Measurements from ENCODE around the gene FOXD1. TPM values are rescaled to one million over a fixed set of nuclear protein-coding genes. Genes with fewer than 3 reads are reported as not detected.
"Not testable (repeated sequence)": the region's sequence is repeated elsewhere in the genome, so short reads cannot be mapped to it uniquely, and the experiment has no call there.

FOXD1 gene
- total RNA-seq, 4 donors from 2014 or later: not detected

- intact Hi-C loops (cut with DNase I; ENCODE audit: low total_unique reads): no loop called here
- Histone ChIP-seq H3K27ac (no peak overlapping the region), H3K27me3 (peaks cover 38% of the 10 kb centered on the region), H3K4me1 (no peaks in the 10 kb centered on the region), H3K9me3 (no peaks in the 10 kb centered on the region), H3K36me3 (no peaks in the 10 kb centered on the region), H3K4me3 (no peak overlapping the region)
- no peak for DNase-seq
- WGBS, 2 donors (ENCODE audit: low coverage in 1 of 2): 66 to 70% methylated on average over 4 of the region's 4 CpGs
- TF ChIP-seq POLR2A (IDR thresholded peaks at IDR 0.05): no peak
- no peak for TF ChIP-seq CTCF (IDR thresholded peaks at IDR 0.05)
- TF ChIP-seq POLR2AphosphoS5 (IDR thresholded peaks at IDR 0.05): no peak
- no peak for TF ChIP-seq EP300 (IDR thresholded peaks at IDR 0.05; ENCODE audit: low read depth)
- in situ Hi-C loops (cut with MboI; ENCODE audit: low pct_ligation_motif_present in 1 of 4, low pct_unique_long_range_greater_than_20kb in 1 of 4, low sequenced_read_pairs in 3 of 4): no loop called here
These were observed 39.2 kb upstream of the FOXD1 start for GRCh38 chr5:73487815-73488214.

GRCh38 chr5:73487257-73487656 is 38.7 kb upstream of the FOXD1 start:
- H3K9me3 ChIP-seq; H3K4me3 ChIP-seq; DNase-seq; H3K4me1 ChIP-seq; in situ Hi-C loops (cut with MboI; ENCODE audit: low pct_ligation_motif_present in 1 of 4, low pct_unique_long_range_greater_than_20kb in 1 of 4, low sequenced_read_pairs in 3 of 4); intact Hi-C loops (cut with DNase I; ENCODE audit: low total_unique reads); H3K27ac ChIP-seq; H3K36me3 ChIP-seq: not testable (repeated sequence)
- H3K27me3 ChIP-seq: peaks cover 34% of the 10 kb centered on the region
- 68% methylated on average over 4 of the region's 4 CpGs; no CpG with 5 or more reads in 1 of the 2 donors for WGBS, 2 donors (ENCODE audit: low coverage in 1 of 2)

GRCh38 chr5:73486119-73486899 is 37.7 kb upstream of the FOXD1 start:
- in situ Hi-C loops (cut with MboI; ENCODE audit: low pct_ligation_motif_present in 1 of 4, low pct_unique_long_range_greater_than_20kb in 1 of 4, low sequenced_read_pairs in 3 of 4): no loop called here
- no peak for TF ChIP-seq CTCF (IDR thresholded peaks at IDR 0.05)
- no peak for TF ChIP-seq POLR2AphosphoS5 (IDR thresholded peaks at IDR 0.05)
- no peak for TF ChIP-seq POLR2A (IDR thresholded peaks at IDR 0.05)
- no peak for TF ChIP-seq EP300 (IDR thresholded peaks at IDR 0.05; ENCODE audit: low read depth)
- H3K27ac ChIP-seq: no peak overlapping the region

GRCh38 chr5:73485715-73486114 is 37.1 kb upstream of the FOXD1 start:
- Histone ChIP-seq H3K27me3 (peaks cover 31% of the 10 kb centered on the region), H3K4me1 (no peaks in the 10 kb centered on the region), H3K4me3 (no peak overlapping the region), H3K9me3 (no peaks in the 10 kb centered on the region), H3K27ac (no peak overlapping the region), H3K36me3 (no peaks in the 10 kb centered on the region)
- in situ Hi-C loops (cut with MboI; ENCODE audit: low pct_ligation_motif_present in 1 of 4, low pct_unique_long_range_greater_than_20kb in 1 of 4, low sequenced_read_pairs in 3 of 4): no loop called here
- intact Hi-C loops (cut with DNase I; ENCODE audit: low total_unique reads): no loop called here
- 90 to 100% methylated on average over 2 to 3 of the region's 3 CpGs for WGBS, 2 donors (ENCODE audit: low coverage in 1 of 2)
- TF ChIP-seq CTCF (IDR thresholded peaks at IDR 0.05) (no peak), POLR2AphosphoS5 (IDR thresholded peaks at IDR 0.05) (no peak), EP300 (IDR thresholded peaks at IDR 0.05; ENCODE audit: low read depth) (no peak)
- no peak for DNase-seq

More at GRCh38 chr5:73486119-73486899, 37.7 kb upstream of the FOXD1 start:
- H3K9me3 ChIP-seq: no peaks in the 10 kb centered on the region
- DNase-seq: no peak
- H3K36me3 ChIP-seq: no peaks in the 10 kb centered on the region
- intact Hi-C loops (cut with DNase I; ENCODE audit: low total_unique reads): no loop called here
- peaks cover 26% of the 10 kb centered on the region for H3K27me3 ChIP-seq
- H3K4me1 ChIP-seq: no peaks in the 10 kb centered on the region
- no peak overlapping the region for H3K4me3 ChIP-seq
- WGBS, 2 donors (ENCODE audit: low coverage in 1 of 2): 85% methylated on average over 3 of the region's 3 CpGs; no CpG with 5 or more reads in 1 of the 2 donors
